Activated CD8-positive, alpha-beta T cell treated with anti-CD3 and anti-CD28 coated beads, Interleukin-2, amount 10 ng/mL, durations not matched to agents 7 days and 5 days (primary cell): ENCODE results near the gene LRMDA. TPM values are rescaled to one million over a fixed set of nuclear protein-coding genes. Genes with fewer than 3 reads are reported as not detected.

Experiments used
- ATAC-seq: fragments of 150-1000 bp; cut with Tn5 transposase; one replicate; pipeline ENCODE4 v1.10.0; 2021; ENCODE audit warnings: moderate library complexity
- CTCF ChIA-PET: fragments of 350-600 bp; sonication (Branson Sonifier 250); formaldehyde crosslinking; loops from one replicate; lab custom pipeline; 2021; ENCODE audit warnings: antibody characterized with exemption; lab: Charles Lee
- POLR2A ChIA-PET: fragments of 350-600 bp; sonication (Branson Sonifier 250); formaldehyde crosslinking; loops from one replicate; lab custom pipeline; 2021; ENCODE audit warnings: antibody characterized with exemption; lab: Charles Lee
- DNase-seq: peaks from one replicate; pipeline ENCODE4 v3.0.0-alpha.2; 2020
- H3K27ac Mint-ChIP-seq: one replicate; pipeline ENCODE4 v1.8.0; 2021; ENCODE audit warnings: mild to moderate bottlenecking, mixed read lengths
- H3K27me3 Mint-ChIP-seq: one replicate; pipeline ENCODE4 v1.8.0; 2021; ENCODE audit warnings: low read depth, mixed read lengths
- H3K36me3 Mint-ChIP-seq: one replicate; pipeline ENCODE4 v1.8.0; 2021; ENCODE audit warnings: low read depth, mixed read lengths
- H3K4me1 Mint-ChIP-seq: one replicate; pipeline ENCODE4 v1.8.0; 2021; ENCODE audit warnings: low read depth, mixed read lengths
- H3K4me3 Mint-ChIP-seq: one replicate; pipeline ENCODE4 v1.8.0; 2021; ENCODE audit warnings: mild to moderate bottlenecking, mixed read lengths
- H3K9me3 Mint-ChIP-seq: one replicate; pipeline ENCODE4 v1.8.0; 2022; ENCODE audit warnings: mixed read lengths; ENCODE audit not compliant: insufficient read depth
- total RNA-seq, 2 experiments: library from RNA; stranded (reverse); gene quantifications; one replicate each; pipeline ENCODE4 v1.2.3, GENCODE V29; 2021

LRMDA gene
- total RNA-seq, 2 experiments from 2014 or later, result not detected

GRCh38 chr10:75430000-75430763 is 1.2 kb upstream of the LRMDA start:
- ATAC-seq (no peak), DNase-seq (no peak)
- ChIA-PET POLR2A (no interaction called here), CTCF (interaction anchor here (1.0 kb wide), 1 partner anchor 30 kb away, joined by 3 read pairs; no protein-coding TSS in a partner anchor)
- H3K36me3 Mint-ChIP-seq, result no peaks in the 10 kb centered on the region
- H3K27me3 Mint-ChIP-seq, result peaks cover 45% of the 10 kb centered on the region
- H3K9me3 Mint-ChIP-seq, result no peaks in the 10 kb centered on the region
- no peak overlapping the region for H3K27ac Mint-ChIP-seq
- no peak overlapping the region for H3K4me3 Mint-ChIP-seq
- peaks cover 2% of the 10 kb centered on the region for H3K4me1 Mint-ChIP-seq

- ATAC-seq (no peak), DNase-seq (no peak)
- POLR2A ChIA-PET, result no interaction called here
- H3K4me3 Mint-ChIP-seq, result no peak overlapping the region
- H3K4me1 Mint-ChIP-seq, result peaks cover 2% of the 10 kb centered on the region
- H3K27me3 Mint-ChIP-seq, result peaks cover 47% of the 10 kb centered on the region
- no peak overlapping the region for H3K27ac Mint-ChIP-seq
- H3K9me3 Mint-ChIP-seq, result no peaks in the 10 kb centered on the region
- no peaks in the 10 kb centered on the region for H3K36me3 Mint-ChIP-seq
- CTCF ChIA-PET, result no interaction called here
Measured at GRCh38 chr10:75432176-75432575, 752 bp downstream of the LRMDA start.

- H3K4me1 Mint-ChIP-seq, result peaks cover 2% of the 10 kb centered on the region
- H3K27ac Mint-ChIP-seq, result no peak overlapping the region
- H3K27me3 Mint-ChIP-seq, result peaks cover 49% of the 10 kb centered on the region
- no peaks in the 10 kb centered on the region for H3K36me3 Mint-ChIP-seq
- ATAC-seq, result no peak
- no peaks in the 10 kb centered on the region for H3K9me3 Mint-ChIP-seq
- no peak for DNase-seq
- ChIA-PET POLR2A (no interaction called here), CTCF (no interaction called here)
- H3K4me3 Mint-ChIP-seq, result no peak overlapping the region
Measured at GRCh38 chr10:75432763-75433162, 1.3 kb downstream of the LRMDA start.

GRCh38 chr10:75433216-75433615 is 1.8 kb downstream of the LRMDA start:
- Mint-ChIP-seq H3K9me3 (no peaks in the 10 kb centered on the region), H3K4me1 (peaks cover 2% of the 10 kb centered on the region), H3K4me3 (no peak overlapping the region), H3K36me3 (no peaks in the 10 kb centered on the region), H3K27me3 (peaks cover 49% of the 10 kb centered on the region), H3K27ac (no peak overlapping the region)
- ATAC-seq, result no peak
- no peak for DNase-seq
- POLR2A ChIA-PET, result no interaction called here
- CTCF ChIA-PET, result no interaction called here

GRCh38 chr10:75434291-75434690 is 2.9 kb downstream of the LRMDA start:
- Mint-ChIP-seq H3K4me3 (no peak overlapping the region), H3K27me3 (peaks cover 40% of the 10 kb centered on the region), H3K9me3 (no peaks in the 10 kb centered on the region), H3K4me1 (peaks cover 2% of the 10 kb centered on the region), H3K27ac (no peak overlapping the region), H3K36me3 (no peaks in the 10 kb centered on the region)
- DNase-seq (no peak), ATAC-seq (no peak)
- POLR2A ChIA-PET, result no interaction called here
- CTCF ChIA-PET, result no interaction called here

GRCh38 chr10:75435291-75435690 is 3.9 kb downstream of the LRMDA start:
- H3K4me3 Mint-ChIP-seq, result no peak overlapping the region
- no peaks in the 10 kb centered on the region for H3K9me3 Mint-ChIP-seq
- ChIA-PET CTCF (no interaction called here), POLR2A (no interaction called here)
- DNase-seq (no peak), ATAC-seq (no peak)
- H3K27ac Mint-ChIP-seq, result no peak overlapping the region
- H3K36me3 Mint-ChIP-seq, result no peaks in the 10 kb centered on the region
- H3K4me1 Mint-ChIP-seq, result peaks cover 2% of the 10 kb centered on the region
- peaks cover 32% of the 10 kb centered on the region for H3K27me3 Mint-ChIP-seq

GRCh38 chr10:75436896-75437295 is 5.5 kb downstream of the LRMDA start:
- ChIA-PET POLR2A (no interaction called here), CTCF (no interaction called here)
- no peak overlapping the region for H3K4me3 Mint-ChIP-seq
- H3K36me3 Mint-ChIP-seq, result no peaks in the 10 kb centered on the region
- no peak for DNase-seq
- H3K4me1 Mint-ChIP-seq, result peaks cover under 1% of the 10 kb centered on the region
- peaks cover 22% of the 10 kb centered on the region for H3K27me3 Mint-ChIP-seq
- no peak overlapping the region for H3K27ac Mint-ChIP-seq
- no peak for ATAC-seq
- H3K9me3 Mint-ChIP-seq, result peaks cover 2% of the 10 kb centered on the region

- DNase-seq, result no peak
- H3K36me3 Mint-ChIP-seq, result no peaks in the 10 kb centered on the region
- H3K4me3 Mint-ChIP-seq, result no peak overlapping the region
- no peak overlapping the region for H3K27ac Mint-ChIP-seq
- H3K4me1 Mint-ChIP-seq, result no peaks in the 10 kb centered on the region
- ChIA-PET CTCF (no interaction called here), POLR2A (no interaction called here)
- no peak for ATAC-seq
- H3K27me3 Mint-ChIP-seq, result peaks cover 16% of the 10 kb centered on the region
- H3K9me3 Mint-ChIP-seq, result peaks cover 5% of the 10 kb centered on the region
Measured at GRCh38 chr10:75437693-75438092, 6.3 kb downstream of the LRMDA start.

- POLR2A ChIA-PET, result no interaction called here
- Mint-ChIP-seq H3K4me1 (no peaks in the 10 kb centered on the region), H3K27me3 (peaks cover 12% of the 10 kb centered on the region), H3K9me3 (peaks cover 9% of the 10 kb centered on the region), H3K27ac (no peak overlapping the region), H3K36me3 (no peaks in the 10 kb centered on the region), H3K4me3 (no peak overlapping the region)
- ATAC-seq (no peak), DNase-seq (no peak)
- CTCF ChIA-PET, result no interaction called here
Measured at GRCh38 chr10:75438275-75438674, 6.9 kb downstream of the LRMDA start.

- ATAC-seq (no peak), DNase-seq (no peak)
- H3K27ac Mint-ChIP-seq, result no peak overlapping the region
- ChIA-PET CTCF (no interaction called here), POLR2A (no interaction called here)
- H3K27me3 Mint-ChIP-seq, result peaks cover 6% of the 10 kb centered on the region
- H3K4me1 Mint-ChIP-seq, result no peaks in the 10 kb centered on the region
- no peak overlapping the region for H3K4me3 Mint-ChIP-seq
- H3K9me3 Mint-ChIP-seq, result peaks cover 9% of the 10 kb centered on the region
- no peaks in the 10 kb centered on the region for H3K36me3 Mint-ChIP-seq
Measured at GRCh38 chr10:75439811-75440210, 8.4 kb downstream of the LRMDA start.

GRCh38 chr10:75440271-75440793 is 8.9 kb downstream of the LRMDA start:
- ChIA-PET POLR2A (no interaction called here), CTCF (no interaction called here)
- no peak for DNase-seq
- Mint-ChIP-seq H3K36me3 (no peaks in the 10 kb centered on the region), H3K27ac (no peak overlapping the region), H3K4me1 (no peaks in the 10 kb centered on the region), H3K4me3 (no peak overlapping the region), H3K9me3 (peaks cover 9% of the 10 kb centered on the region), H3K27me3 (peaks cover 3% of the 10 kb centered on the region)
- ATAC-seq, result no peak

GRCh38 chr10:75441196-75441595 is 9.8 kb downstream of the LRMDA start:
- peaks cover 3% of the 10 kb centered on the region for H3K27me3 Mint-ChIP-seq
- ChIA-PET CTCF (no interaction called here), POLR2A (no interaction called here)
- no peaks in the 10 kb centered on the region for H3K4me1 Mint-ChIP-seq
- DNase-seq, result no peak
- H3K9me3 Mint-ChIP-seq, result peaks cover 18% of the 10 kb centered on the region
- no peak overlapping the region for H3K27ac Mint-ChIP-seq
- ATAC-seq, result no peak
- no peak overlapping the region for H3K4me3 Mint-ChIP-seq
- H3K36me3 Mint-ChIP-seq, result no peaks in the 10 kb centered on the region
